T-helper 17 cell (primary cell): ENCODE measurements around the gene VAV3. TPM values are rescaled to one million over a fixed set of nuclear protein-coding genes. Genes with fewer than 3 reads are reported as not detected.

Experiments
- ATAC-seq: fragments of 150-1000 bp; cut with Tn5 transposase; 2 replicates; pipeline ENCODE4 v1.10.0; 2021; ENCODE audit warnings: mild to moderate bottlenecking, moderate library complexity
- DNase-seq, 3 donors: peaks; one replicate each; pipeline versions ENCODE4 v3.0.0 to v3.0.0-alpha.2; 2020 to 2021
- H3K9me3 ChIP-seq: one replicate; pipeline ENCODE4 v1.7.0; 2013; ENCODE audit warnings: low read length, mild to moderate bottlenecking; ENCODE audit not compliant: control insufficient read depth, poor library complexity, severe bottlenecking
- H3K27ac Mint-ChIP-seq: one replicate; pipeline ENCODE4 v1.8.0; 2022; ENCODE audit warnings: mild to moderate bottlenecking, moderate library complexity, mixed read lengths
- H3K27me3 Mint-ChIP-seq: one replicate; pipeline ENCODE4 v1.8.0; 2022; ENCODE audit warnings: mixed read lengths
- H3K36me3 Mint-ChIP-seq: one replicate; pipeline ENCODE4 v1.8.0; 2022; ENCODE audit warnings: low read depth, mixed read lengths
- H3K4me1 Mint-ChIP-seq: one replicate; pipeline ENCODE4 v1.8.0; 2022; ENCODE audit warnings: mild to moderate bottlenecking, mixed read lengths
- H3K4me3 Mint-ChIP-seq: one replicate; pipeline ENCODE4 v1.8.0; 2022; ENCODE audit warnings: mild to moderate bottlenecking, moderate library complexity, mixed read lengths
- total RNA-seq, 4 donors: library from RNA in 2 of 4; stranded (reverse) in 2 of 4; gene quantifications; one replicate each; pipeline ENCODE4 v1.2.3 and lab custom pipeline; 2022 to 2026

VAV3 gene
- total RNA-seq, 2 donors from 2014 or later: 10.6 to 11.0 TPM

GRCh38 chr1:107829036-107829770 lies 135.8 kb downstream of the VAV3 start:
- no peaks in the 10 kb centered on the region for H3K9me3 ChIP-seq
- H3K4me1 Mint-ChIP-seq: peaks cover 33% of the 10 kb centered on the region
- H3K27me3 Mint-ChIP-seq: no peaks in the 10 kb centered on the region
- DNase-seq (no peak), ATAC-seq (peak; percentile 79)
- H3K4me3 Mint-ChIP-seq: peak overlapping the region; percentile 39
- peaks cover 2% of the 10 kb centered on the region for H3K36me3 Mint-ChIP-seq
- H3K27ac Mint-ChIP-seq: peak overlapping the region; percentile 57

- Mint-ChIP-seq H3K27ac (no peak overlapping the region), H3K4me3 (no peak overlapping the region), H3K4me1 (peaks cover 27% of the 10 kb centered on the region), H3K27me3 (no peaks in the 10 kb centered on the region), H3K36me3 (peaks cover 5% of the 10 kb centered on the region)
- no peaks in the 10 kb centered on the region for H3K9me3 ChIP-seq
- no peak for ATAC-seq
- DNase-seq: no peak
These were observed 140.0 kb downstream of the VAV3 start for GRCh38 chr1:107824946-107825345.

GRCh38 chr1:107821340-107821739 lies 143.6 kb downstream of the VAV3 start:
- peaks cover 6% of the 10 kb centered on the region for H3K36me3 Mint-ChIP-seq
- ATAC-seq (peak; percentile 28), DNase-seq (no peak)
- peaks cover 10% of the 10 kb centered on the region for H3K4me1 Mint-ChIP-seq
- H3K9me3 ChIP-seq: no peaks in the 10 kb centered on the region
- H3K27me3 Mint-ChIP-seq: peaks cover 10% of the 10 kb centered on the region
- H3K4me3 Mint-ChIP-seq: no peak overlapping the region
- H3K27ac Mint-ChIP-seq: peak overlapping the region; percentile 37

- H3K36me3 Mint-ChIP-seq: peaks cover 6% of the 10 kb centered on the region
- H3K4me1 Mint-ChIP-seq: peaks cover 10% of the 10 kb centered on the region
- H3K4me3 Mint-ChIP-seq: no peak overlapping the region
- no peaks in the 10 kb centered on the region for H3K9me3 ChIP-seq
- H3K27ac Mint-ChIP-seq: peak overlapping the region; percentile 37
- no peak for DNase-seq
- ATAC-seq: no peak
- peaks cover 10% of the 10 kb centered on the region for H3K27me3 Mint-ChIP-seq
These were observed 144.2 kb downstream of the VAV3 start for GRCh38 chr1:107820801-107821200.

GRCh38 chr1:107817935-107818334 lies 147.0 kb downstream of the VAV3 start:
- Mint-ChIP-seq H3K36me3 (peaks cover 6% of the 10 kb centered on the region), H3K27ac (no peak overlapping the region)

GRCh38 chr1:107817206-107817605 lies 147.8 kb downstream of the VAV3 start:
- H3K36me3 Mint-ChIP-seq: peaks cover 6% of the 10 kb centered on the region
- peaks cover 7% of the 10 kb centered on the region for H3K4me1 Mint-ChIP-seq
- ATAC-seq (no peak), DNase-seq (no peak)
- no peak overlapping the region for H3K27ac Mint-ChIP-seq
- no peak overlapping the region for H3K4me3 Mint-ChIP-seq
- no peaks in the 10 kb centered on the region for H3K9me3 ChIP-seq
- H3K27me3 Mint-ChIP-seq: peaks cover 10% of the 10 kb centered on the region

More at GRCh38 chr1:107817935-107818334, 147.0 kb downstream of the VAV3 start:
- H3K9me3 ChIP-seq: no peaks in the 10 kb centered on the region
- H3K27me3 Mint-ChIP-seq: peaks cover 10% of the 10 kb centered on the region
- H3K4me3 Mint-ChIP-seq: no peak overlapping the region
- ATAC-seq (no peak), DNase-seq (no peak)
- peaks cover 7% of the 10 kb centered on the region for H3K4me1 Mint-ChIP-seq

GRCh38 chr1:107810291-107810951 lies 154.6 kb downstream of the VAV3 start:
- Mint-ChIP-seq H3K4me3 (no peak overlapping the region), H3K27ac (no peak overlapping the region), H3K36me3 (no peaks in the 10 kb centered on the region), H3K27me3 (peaks cover 8% of the 10 kb centered on the region), H3K4me1 (peaks cover 5% of the 10 kb centered on the region)
- DNase-seq (no peak), ATAC-seq (no peak)
- H3K9me3 ChIP-seq: no peaks in the 10 kb centered on the region

GRCh38 chr1:107807855-107808254 lies 157.1 kb downstream of the VAV3 start:
- Mint-ChIP-seq H3K4me3 (no peak overlapping the region), H3K4me1 (peaks cover 26% of the 10 kb centered on the region), H3K27me3 (peaks cover 8% of the 10 kb centered on the region), H3K36me3 (no peaks in the 10 kb centered on the region), H3K27ac (no peak overlapping the region)
- ATAC-seq (no peak), DNase-seq (no peak)
- no peaks in the 10 kb centered on the region for H3K9me3 ChIP-seq

- Mint-ChIP-seq H3K4me3 (no peak overlapping the region), H3K27ac (no peak overlapping the region), H3K4me1 (peaks cover 29% of the 10 kb centered on the region), H3K27me3 (peaks cover 8% of the 10 kb centered on the region), H3K36me3 (no peaks in the 10 kb centered on the region)
- no peak for DNase-seq
- no peak for ATAC-seq
- no peaks in the 10 kb centered on the region for H3K9me3 ChIP-seq
These were observed 157.6 kb downstream of the VAV3 start for GRCh38 chr1:107807405-107807804.

GRCh38 chr1:107806902-107807301 lies 158.1 kb downstream of the VAV3 start:
- DNase-seq: no peak
- Mint-ChIP-seq H3K4me1 (peaks cover 29% of the 10 kb centered on the region), H3K4me3 (no peak overlapping the region), H3K36me3 (no peaks in the 10 kb centered on the region), H3K27me3 (peaks cover 8% of the 10 kb centered on the region), H3K27ac (no peak overlapping the region)
- ATAC-seq: no peak
- H3K9me3 ChIP-seq: no peaks in the 10 kb centered on the region

- peak overlapping the region; percentile 65 for H3K27ac Mint-ChIP-seq
- DNase-seq: no peak
- H3K36me3 Mint-ChIP-seq: no peaks in the 10 kb centered on the region
- ATAC-seq: no peak
- H3K9me3 ChIP-seq: no peaks in the 10 kb centered on the region
- H3K4me1 Mint-ChIP-seq: peaks cover 27% of the 10 kb centered on the region
- H3K27me3 Mint-ChIP-seq: no peaks in the 10 kb centered on the region
- peak overlapping the region; percentile 60 for H3K4me3 Mint-ChIP-seq
These were observed 160.2 kb downstream of the VAV3 start for GRCh38 chr1:107804741-107805140.

- DNase-seq (no peak), ATAC-seq (peak; percentile 76)
- peak overlapping the region; percentile 60 for H3K4me3 Mint-ChIP-seq
- H3K9me3 ChIP-seq: no peaks in the 10 kb centered on the region
- no peaks in the 10 kb centered on the region for H3K36me3 Mint-ChIP-seq
- peaks cover 27% of the 10 kb centered on the region for H3K4me1 Mint-ChIP-seq
- no peaks in the 10 kb centered on the region for H3K27me3 Mint-ChIP-seq
- peak overlapping the region; percentile 65 for H3K27ac Mint-ChIP-seq
These were observed 160.8 kb downstream of the VAV3 start for GRCh38 chr1:107804134-107804533.

GRCh38 chr1:107803579-107803978 lies 161.4 kb downstream of the VAV3 start:
- Mint-ChIP-seq H3K36me3 (no peaks in the 10 kb centered on the region), H3K27me3 (no peaks in the 10 kb centered on the region), H3K27ac (peak overlapping the region; percentile 65), H3K4me3 (peak overlapping the region; percentile 58), H3K4me1 (peaks cover 27% of the 10 kb centered on the region)
- DNase-seq (no peak), ATAC-seq (no peak)
- no peaks in the 10 kb centered on the region for H3K9me3 ChIP-seq

GRCh38 chr1:107802654-107803053 lies 162.3 kb downstream of the VAV3 start:
- H3K4me1 Mint-ChIP-seq: peaks cover 27% of the 10 kb centered on the region
- no peak overlapping the region for H3K4me3 Mint-ChIP-seq
- H3K36me3 Mint-ChIP-seq: no peaks in the 10 kb centered on the region
- ATAC-seq (no peak), DNase-seq (no peak)
- H3K27ac Mint-ChIP-seq: peak overlapping the region; percentile 65
- no peaks in the 10 kb centered on the region for H3K9me3 ChIP-seq
- H3K27me3 Mint-ChIP-seq: no peaks in the 10 kb centered on the region
